Measurements from ENCODE around the gene DCAF10.

GRCh38 chr9:37870799-37871176 is 70.2 kb downstream of the DCAF10 start:
- TF ChIP-seq CTCF (optimal IDR thresholded peaks at IDR 0.05 in 1 of 3, IDR thresholded peaks at IDR 0.05 in 1 of 3, conservative IDR thresholded peaks at IDR 0.05 in 1 of 3; ENCODE audit: extremely low read depth in 1 of 3, insufficient read depth in 2 of 3, low read length in 3 of 3) (no peak), EZH2 (IDR thresholded peaks at IDR 0.05; ENCODE audit: low read length) (no peak)

All from keratinocyte (primary cell).